GM19467 (cell line): ENCODE results near the gene DMRTA2.
"Not testable (repeated sequence)": the region's sequence is repeated elsewhere in the genome, so short reads cannot be mapped to it uniquely, and the experiment has no call there.

ENCODE experiments used
- ATAC-seq: cut with Tn5 transposase; IDR thresholded peaks from one replicate; pipeline ENCODE4 v1.9.1; 2021; ENCODE audit warnings: mild to moderate bottlenecking, moderate library complexity; ENCODE audit not compliant: unreplicated experiment

The DMRTA2 gene

DNA sequence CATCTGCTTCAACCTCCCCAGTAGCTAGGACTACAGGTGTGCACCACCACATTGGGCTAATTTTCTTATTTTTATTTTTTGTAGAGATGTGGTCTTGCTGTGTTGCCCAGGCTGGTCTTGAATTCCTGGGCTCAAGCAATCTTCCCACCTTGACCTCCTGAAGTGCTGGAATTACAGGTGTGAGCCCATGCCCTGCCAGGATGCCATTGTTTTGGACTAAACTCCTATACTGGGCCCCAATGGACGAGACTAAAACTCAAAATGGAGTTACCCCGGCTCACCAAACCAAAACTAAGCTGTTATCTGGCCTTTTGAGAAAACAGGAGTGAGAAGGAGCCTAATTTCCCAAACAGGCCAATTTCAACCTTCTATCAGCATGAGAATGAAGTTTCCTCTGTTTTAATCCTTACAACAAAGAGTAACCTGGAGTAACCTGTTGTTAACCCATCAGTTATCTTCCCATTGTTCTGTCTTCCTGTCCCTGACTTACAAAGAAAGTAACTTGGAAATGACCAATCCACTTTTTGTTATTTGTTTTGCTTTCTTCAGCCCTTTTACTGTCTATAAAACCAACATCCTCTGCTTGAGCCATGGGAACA is 29.6 kb downstream of the DMRTA2 start:
- ATAC-seq: no peak

DNA sequence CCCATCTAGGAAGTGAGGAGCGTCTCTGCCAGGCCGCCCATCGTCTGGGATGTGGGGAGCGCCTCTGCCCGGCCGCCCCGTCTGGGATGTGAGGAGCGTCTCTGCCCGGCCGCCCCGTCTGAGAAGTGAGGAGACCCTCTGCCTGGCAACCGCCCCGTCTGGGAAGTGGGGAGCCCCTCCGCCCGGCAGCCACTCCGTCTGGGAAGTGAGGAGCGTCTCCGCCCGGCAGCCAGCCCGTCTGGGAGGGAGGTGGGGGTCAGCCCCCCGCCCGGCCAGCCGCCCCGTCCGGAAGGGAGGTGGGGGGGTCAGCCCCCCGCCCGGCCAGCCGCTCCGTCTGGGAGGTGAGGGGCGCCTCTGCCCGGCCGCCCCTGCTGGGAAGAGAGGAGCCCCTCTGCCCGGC is 41.7 kb downstream of the DMRTA2 start:
- ATAC-seq: not testable (repeated sequence)

DNA sequence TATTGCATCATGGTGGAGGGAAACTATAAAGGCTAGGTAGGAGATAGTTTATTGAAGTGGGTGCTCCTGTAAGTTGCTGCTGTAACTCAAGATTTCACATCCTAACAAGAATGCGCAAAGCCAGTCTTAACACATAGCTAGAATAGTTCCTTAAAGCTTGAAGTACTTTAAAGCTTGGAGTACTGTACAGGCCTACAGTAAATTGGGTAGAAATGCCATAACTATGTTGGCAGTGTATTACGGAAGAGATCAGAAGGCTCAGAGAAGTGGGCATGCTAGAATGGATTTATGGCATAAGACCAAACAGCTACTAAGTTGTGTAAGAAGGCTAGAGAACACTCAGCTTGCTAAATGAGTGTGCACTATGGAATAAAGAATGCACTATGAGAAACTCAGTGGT is 44.5 kb downstream of the DMRTA2 start:
- ATAC-seq: no peak

DNA sequence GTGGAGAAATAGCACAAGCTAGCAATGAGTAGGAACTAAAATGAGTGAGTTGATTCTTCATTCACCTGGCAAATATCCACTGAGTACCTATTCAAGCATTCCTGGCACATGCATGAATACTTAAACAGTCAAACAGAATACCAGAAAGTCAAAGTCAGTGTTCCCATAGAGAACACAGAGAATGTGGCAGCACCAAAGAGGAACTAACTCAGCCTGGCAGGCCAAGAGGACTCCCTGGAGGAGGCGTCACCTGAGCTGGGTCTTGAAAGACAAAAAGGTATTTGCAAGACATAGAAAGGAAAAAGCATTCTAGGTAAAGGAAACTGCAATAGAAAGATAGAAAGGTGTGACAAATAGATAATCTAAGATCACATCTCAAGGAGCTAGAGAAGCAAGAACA is 49.7 kb downstream of the DMRTA2 start:
- no peak for ATAC-seq

DNA sequence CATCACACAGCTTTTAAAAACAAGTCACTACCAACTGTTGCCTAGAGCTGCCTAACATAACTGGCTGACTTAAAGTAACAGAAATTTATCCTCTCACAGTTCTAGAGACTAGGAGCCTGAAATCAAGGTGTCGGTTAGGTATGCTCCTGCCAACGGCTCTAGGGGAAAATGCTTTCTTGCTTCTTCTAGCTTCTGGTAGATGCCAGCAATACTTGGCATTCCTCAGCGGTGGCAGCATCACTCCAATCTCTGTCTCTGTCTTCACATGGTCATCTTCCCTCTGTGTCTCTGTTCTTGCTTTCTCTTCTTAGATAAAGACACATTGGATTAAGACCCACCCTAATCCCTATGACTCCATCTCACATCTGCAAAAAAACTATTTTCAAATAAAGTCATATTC is 51.5 kb downstream of the DMRTA2 start:
- no peak for ATAC-seq

DNA sequence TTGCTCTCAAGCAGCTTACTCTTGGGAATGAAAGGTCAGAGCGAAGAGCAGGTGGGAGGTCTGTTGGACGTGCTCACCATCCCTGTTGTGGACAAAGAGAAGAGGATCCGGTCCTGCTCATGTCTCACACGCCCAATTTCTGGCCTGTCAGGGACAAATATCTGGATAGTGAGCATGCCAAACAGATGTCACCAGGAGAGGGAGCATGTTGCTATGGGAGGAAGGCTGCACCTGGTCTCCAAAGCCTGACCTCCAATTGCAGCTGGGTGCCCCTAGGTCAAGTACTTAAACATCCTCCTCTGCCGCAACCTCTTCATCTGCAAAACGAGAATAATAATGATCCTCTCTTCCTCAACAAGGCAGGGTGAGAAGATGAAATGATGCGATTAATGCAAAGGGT is 53.4 kb downstream of the DMRTA2 start:
- ATAC-seq: no peak

DNA sequence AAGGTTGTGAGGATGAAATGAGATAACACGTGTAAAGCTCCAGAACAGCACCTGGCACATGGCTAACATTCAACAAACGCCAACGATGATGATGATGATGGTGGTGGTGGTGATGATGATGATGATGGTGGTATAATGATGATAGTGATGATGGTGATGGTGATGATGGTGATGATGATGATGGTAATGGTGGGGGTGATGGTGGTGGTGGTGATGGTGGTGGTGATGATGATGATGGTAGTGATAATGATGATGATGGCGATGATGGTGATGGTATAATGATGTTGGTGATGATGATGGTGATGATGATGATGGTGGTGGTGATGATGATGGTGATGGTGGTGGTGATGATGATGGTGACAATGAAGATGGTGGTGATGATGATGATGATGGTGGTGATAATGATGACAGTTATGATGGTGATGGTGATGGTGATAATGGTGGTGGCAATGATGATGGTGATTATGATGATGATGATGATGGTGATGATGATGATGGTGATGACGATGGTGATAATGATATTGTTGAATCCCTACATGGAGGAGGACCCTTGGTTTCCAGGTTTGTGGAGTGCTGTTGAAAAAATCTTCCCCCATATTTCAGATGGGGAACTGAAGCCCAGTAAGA is 54.1 kb downstream of the DMRTA2 start:
- ATAC-seq: no peak

DNA sequence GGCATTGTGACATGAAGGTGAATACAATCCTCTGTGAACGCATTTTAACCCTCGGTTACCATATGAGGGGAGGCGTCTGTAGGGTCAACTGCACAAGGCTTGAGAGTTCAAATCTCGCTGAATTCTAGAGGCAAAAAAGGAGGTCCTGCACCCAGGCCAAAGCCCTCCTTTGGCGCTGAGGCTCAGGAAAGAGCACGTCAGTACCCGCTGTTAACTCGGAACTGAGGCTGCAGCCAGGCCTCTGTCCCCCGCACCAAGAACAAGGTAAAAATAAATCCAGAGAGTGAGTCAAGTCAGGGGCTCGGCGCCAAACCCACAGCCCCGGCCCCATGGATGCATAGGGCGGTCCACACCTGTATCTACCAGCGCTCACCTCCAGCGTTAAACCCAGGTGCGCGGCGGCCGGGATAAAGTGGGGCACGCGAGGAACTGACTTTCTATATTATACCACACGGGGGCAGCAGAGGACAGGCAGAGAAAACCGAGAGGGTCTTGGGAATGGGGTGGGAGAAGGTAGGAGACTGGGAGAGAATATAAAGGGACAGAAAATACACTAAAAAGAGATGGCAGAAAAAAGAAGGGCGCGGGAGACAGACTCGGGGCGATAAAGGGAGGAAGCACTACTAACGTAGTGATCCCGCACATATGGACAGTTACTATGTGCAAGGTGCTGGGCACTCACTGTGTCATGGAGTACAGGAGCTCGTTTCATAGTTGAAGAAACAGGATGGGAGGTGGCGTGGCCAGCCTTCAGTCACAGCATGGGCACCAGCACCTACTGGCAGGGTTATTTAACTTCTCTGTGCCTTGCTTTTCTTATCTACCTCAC is 54.9 kb downstream of the DMRTA2 start:
- no peak for ATAC-seq
